GM12873 (cell line): ENCODE results near the gene SAE1.

Source experiments
- TF ChIP-seq, protein P1 (sequence below): IDR thresholded peaks from 2 replicates; pipeline ENCODE4 v1.5.1; 2012; ENCODE audit warnings: low read depth, mild to moderate bottlenecking, moderate library complexity, low read length, control low read depth; ENCODE audit not compliant: insufficient read depth; ENCODE audit errors: missing control alignments

SAE1 gene

GRCh38 chr19:47123406-47123805 lies 7.2 kb upstream of the SAE1 start:
- TF ChIP-seq, protein P1, sequence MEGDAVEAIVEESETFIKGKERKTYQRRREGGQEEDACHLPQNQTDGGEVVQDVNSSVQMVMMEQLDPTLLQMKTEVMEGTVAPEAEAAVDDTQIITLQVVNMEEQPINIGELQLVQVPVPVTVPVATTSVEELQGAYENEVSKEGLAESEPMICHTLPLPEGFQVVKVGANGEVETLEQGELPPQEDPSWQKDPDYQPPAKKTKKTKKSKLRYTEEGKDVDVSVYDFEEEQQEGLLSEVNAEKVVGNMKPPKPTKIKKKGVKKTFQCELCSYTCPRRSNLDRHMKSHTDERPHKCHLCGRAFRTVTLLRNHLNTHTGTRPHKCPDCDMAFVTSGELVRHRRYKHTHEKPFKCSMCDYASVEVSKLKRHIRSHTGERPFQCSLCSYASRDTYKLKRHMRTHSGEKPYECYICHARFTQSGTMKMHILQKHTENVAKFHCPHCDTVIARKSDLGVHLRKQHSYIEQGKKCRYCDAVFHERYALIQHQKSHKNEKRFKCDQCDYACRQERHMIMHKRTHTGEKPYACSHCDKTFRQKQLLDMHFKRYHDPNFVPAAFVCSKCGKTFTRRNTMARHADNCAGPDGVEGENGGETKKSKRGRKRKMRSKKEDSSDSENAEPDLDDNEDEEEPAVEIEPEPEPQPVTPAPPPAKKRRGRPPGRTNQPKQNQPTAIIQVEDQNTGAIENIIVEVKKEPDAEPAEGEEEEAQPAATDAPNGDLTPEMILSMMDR = no peak

GRCh38 chr19:47124937-47125668 lies 5.5 kb upstream of the SAE1 start:
- TF ChIP-seq, protein P1 = peak; percentile 60

DNA sequence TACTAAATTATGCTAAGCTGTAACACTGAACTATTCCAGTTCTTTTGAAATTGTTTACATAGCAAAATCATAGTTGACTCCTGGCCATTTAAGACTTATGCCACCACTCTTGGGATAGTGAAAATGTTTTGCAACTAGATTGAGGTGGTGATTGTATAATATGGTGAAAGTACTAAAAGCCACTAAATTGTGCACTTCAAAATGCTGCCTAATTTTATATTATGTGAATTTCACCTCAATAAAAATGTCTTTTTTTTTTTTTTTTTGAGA lies 5.0 kb upstream of the SAE1 start:
- TF ChIP-seq, protein P1 = no peak

- TF ChIP-seq, protein P1 = no peak
Measured at GRCh38 chr19:47129579-47129978, 1.1 kb upstream of the SAE1 start.

DNA sequence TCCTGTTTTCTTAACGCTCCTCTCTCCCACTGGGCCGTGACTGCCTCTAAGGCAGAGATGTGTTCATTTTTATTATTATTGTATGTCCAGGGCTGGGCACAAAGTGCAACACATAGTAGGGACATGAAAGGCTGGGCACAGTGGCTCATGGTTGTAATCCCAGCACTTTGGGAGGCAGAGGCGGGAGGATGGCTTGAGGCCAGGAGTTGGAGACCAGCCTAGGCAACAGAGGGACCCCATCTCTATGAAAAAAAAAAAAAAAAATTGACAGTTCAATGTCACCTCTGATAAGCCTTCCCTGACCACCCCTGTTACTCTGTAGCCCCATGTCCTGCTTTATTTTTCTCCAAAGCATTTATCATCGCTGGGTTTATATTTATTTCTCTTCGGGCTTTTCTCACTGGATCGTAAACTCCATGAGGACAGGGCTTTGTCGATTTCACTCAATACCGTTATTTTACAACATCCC lies 481 bp upstream of the SAE1 start:
- TF ChIP-seq, protein P1 = no peak

DNA sequence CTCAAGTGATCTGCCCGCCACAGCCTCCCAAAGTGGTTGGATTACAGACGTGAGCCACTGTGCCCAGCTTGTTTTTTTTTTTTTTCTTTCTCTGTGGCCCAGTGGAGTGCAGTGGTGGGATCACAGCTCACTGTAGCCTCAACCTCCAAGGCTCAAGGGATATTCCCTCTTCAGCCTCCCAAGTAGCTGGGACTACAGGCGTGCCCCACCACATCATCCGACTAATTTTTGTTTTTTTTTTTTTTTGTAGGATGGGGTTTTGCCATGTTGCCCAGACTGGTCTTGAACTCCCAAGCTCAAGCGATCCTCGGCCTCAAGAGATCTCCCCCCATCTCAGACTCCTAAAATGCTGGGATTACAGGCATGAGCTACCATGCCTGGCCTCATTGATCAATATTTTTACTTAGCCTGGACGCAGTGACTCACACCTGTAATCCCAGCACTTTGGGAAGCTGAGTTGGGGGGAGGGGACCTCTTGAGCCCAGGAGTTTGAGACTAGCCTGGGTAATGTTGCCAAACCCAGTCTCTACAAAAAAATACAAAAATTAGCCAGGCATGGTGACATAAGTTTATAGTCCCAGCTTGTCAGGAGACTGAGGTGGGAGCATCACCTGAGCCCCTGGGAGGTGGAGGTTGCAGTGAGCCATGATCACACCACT lies 1.7 kb downstream of the SAE1 start:
- TF ChIP-seq, protein P1 = no peak

DNA sequence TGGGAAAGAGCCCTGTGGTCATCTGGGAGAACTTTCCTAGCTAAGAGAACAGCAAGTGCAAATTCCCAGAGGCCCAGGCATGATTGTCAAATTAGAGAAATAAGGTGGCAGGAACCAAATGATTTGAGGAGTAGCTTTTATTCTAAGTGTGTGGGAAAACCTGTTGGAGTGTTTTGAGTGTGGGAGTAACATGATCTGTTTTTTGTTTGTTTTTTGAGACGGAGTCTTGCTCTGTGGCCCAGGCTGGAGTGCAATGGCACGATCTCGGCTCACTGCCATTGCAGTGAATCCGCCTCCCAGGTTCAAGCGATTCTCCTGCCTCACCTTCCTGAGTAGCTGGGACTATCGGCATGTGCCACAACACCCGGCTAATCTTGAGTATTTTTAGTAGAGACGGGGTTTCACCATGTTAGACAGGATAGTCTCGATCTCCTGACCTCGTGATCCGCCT lies 2.4 kb downstream of the SAE1 start:
- TF ChIP-seq, protein P1 = no peak
